ENCODE measurements around the gene GSK3A. TPM values are rescaled to one million over a fixed set of nuclear protein-coding genes. Genes with fewer than 3 reads are reported as not detected.

The GSK3A gene
- total RNA-seq, 1 donor from 2014 or later: 45.5 TPM

DNA sequence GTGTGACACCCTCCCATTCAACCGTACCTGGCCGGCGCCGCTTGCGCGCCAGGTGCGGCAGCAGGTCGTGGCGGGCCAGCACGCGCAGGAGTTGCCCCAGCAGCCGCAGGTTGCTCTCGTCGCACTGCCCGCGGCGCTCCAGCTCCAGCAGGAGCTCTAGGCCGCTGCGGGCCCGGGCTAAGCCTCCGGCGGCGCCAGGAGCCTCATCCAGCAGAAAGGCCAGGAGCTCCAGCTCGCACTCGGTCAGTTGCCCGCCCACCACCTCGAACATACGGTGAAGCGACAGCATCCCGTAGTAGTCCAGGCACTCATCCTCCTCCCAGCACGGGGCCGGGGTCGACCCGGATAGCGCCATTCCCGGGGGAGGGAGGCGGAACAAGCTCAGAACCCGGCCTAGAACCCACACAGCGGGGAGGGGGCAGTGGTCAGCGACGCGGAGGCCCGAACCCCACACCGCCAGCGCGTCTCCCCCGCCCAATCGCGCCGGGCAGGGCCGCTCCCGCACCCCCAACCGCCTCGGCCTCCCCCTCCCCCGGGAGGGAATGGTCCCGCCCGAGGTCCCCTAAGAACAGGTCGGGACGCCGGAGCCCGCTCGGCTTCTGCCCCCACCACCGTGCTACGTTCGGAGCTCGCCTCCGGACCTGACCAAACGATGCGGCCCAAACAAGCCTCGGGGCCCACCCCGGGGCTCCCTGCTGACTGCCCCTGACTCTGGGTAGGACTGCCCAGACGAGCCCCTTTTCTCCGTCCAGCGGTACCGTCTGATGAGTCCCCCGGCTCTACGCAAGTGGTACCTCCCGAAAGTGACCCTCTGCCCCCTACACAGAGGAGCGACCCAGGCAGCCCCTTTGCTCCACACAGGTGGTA lies 25.5 kb downstream of the GSK3A start:
- peaks cover 11% of the 10 kb centered on the region for H3K36me3 Mint-ChIP-seq
- peaks cover 1% of the 10 kb centered on the region for H3K27me3 Mint-ChIP-seq (ENCODE audit: low read depth)
- H3K4me1 Mint-ChIP-seq: peaks cover 35% of the 10 kb centered on the region
- no peaks in the 10 kb centered on the region for H3K9me3 Mint-ChIP-seq
- TF ChIP-seq, protein P1, sequence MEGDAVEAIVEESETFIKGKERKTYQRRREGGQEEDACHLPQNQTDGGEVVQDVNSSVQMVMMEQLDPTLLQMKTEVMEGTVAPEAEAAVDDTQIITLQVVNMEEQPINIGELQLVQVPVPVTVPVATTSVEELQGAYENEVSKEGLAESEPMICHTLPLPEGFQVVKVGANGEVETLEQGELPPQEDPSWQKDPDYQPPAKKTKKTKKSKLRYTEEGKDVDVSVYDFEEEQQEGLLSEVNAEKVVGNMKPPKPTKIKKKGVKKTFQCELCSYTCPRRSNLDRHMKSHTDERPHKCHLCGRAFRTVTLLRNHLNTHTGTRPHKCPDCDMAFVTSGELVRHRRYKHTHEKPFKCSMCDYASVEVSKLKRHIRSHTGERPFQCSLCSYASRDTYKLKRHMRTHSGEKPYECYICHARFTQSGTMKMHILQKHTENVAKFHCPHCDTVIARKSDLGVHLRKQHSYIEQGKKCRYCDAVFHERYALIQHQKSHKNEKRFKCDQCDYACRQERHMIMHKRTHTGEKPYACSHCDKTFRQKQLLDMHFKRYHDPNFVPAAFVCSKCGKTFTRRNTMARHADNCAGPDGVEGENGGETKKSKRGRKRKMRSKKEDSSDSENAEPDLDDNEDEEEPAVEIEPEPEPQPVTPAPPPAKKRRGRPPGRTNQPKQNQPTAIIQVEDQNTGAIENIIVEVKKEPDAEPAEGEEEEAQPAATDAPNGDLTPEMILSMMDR (IDR thresholded peaks at IDR 0.05; ENCODE audit: unreplicated experiment): no peak
- peak overlapping the region; percentile 96 for H3K27ac Mint-ChIP-seq
- DNase-seq (ENCODE audit: low spot score in 2 of 2, unreplicated experiment in 2 of 2): peak in 1 of 2 experiments; percentile 63
- peak overlapping the region; percentile 95 for H3K4me3 Mint-ChIP-seq

DNA sequence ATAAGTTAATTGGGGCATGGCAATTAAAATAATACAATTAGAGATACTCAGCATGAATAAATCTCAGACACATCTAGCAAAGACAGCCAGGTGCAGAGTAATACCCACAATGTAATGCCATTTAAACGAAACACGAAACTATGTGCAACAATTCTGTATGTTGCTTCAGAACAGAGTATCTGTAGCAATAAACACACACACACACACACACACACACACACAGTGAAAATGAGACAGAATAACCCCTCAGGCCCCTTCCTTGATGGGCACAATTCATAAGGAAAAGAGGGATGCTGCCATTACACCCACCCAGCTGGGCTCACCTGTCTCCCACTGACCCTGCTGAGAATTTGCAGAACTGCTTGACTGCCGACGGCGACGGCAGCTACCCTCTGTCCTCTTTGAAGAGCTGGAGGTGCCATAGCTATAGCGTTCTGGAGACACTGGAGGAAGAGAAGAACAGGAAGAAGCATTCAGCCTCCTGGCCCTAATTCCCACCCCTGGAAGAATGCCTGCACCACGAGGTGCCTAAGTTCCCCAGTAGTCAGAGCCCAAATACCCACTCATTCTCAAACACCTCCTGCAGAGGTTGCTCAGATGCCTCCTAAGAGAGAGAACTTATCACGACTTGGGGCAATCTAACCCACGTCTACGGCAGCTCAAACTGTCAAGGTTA lies 27.5 kb downstream of the GSK3A start:
- TF ChIP-seq, protein P1 (IDR thresholded peaks at IDR 0.05; ENCODE audit: unreplicated experiment): no peak
- H3K27ac Mint-ChIP-seq: no peak overlapping the region

DNA sequence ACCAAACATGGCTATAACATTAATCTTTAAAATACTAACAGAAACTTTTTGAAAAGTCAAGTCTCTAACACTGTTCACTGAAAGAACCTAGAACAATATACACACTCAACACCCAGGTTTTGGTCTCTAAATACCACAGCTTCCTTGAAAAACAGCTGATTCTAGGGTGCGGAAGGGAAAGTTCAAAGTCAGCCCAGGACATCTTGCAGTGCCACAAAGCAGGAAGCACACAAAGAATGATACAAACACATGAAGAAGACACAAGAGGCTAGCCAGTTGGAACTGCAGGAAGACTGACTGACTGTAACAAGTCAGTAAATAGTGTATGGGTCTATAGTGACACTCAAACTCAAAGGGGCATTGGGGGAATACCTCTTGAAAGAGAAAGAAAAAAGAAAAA lies 29.5 kb downstream of the GSK3A start:
- peaks cover 23% of the 10 kb centered on the region for H3K36me3 Mint-ChIP-seq
- H3K27ac Mint-ChIP-seq: no peak overlapping the region
- no peak overlapping the region for H3K4me3 Mint-ChIP-seq
- no peaks in the 10 kb centered on the region for H3K9me3 Mint-ChIP-seq
- peaks cover 11% of the 10 kb centered on the region for H3K4me1 Mint-ChIP-seq
- TF ChIP-seq, protein P1 (IDR thresholded peaks at IDR 0.05; ENCODE audit: unreplicated experiment): no peak
- DNase-seq (ENCODE audit: low spot score in 2 of 2, unreplicated experiment in 2 of 2): no peak
- peaks cover 1% of the 10 kb centered on the region for H3K27me3 Mint-ChIP-seq (ENCODE audit: low read depth)

More for the DNA sequence above, 27.5 kb downstream of the GSK3A start:
- Mint-ChIP-seq H3K4me3 (peak overlapping the region; percentile 17), H3K4me1 (peaks cover 24% of the 10 kb centered on the region), H3K9me3 (no peaks in the 10 kb centered on the region), H3K36me3 (peaks cover 13% of the 10 kb centered on the region), H3K27me3 (ENCODE audit: low read depth) (peaks cover 1% of the 10 kb centered on the region)
- DNase-seq (ENCODE audit: low spot score in 2 of 2, unreplicated experiment in 2 of 2): no peak

DNA sequence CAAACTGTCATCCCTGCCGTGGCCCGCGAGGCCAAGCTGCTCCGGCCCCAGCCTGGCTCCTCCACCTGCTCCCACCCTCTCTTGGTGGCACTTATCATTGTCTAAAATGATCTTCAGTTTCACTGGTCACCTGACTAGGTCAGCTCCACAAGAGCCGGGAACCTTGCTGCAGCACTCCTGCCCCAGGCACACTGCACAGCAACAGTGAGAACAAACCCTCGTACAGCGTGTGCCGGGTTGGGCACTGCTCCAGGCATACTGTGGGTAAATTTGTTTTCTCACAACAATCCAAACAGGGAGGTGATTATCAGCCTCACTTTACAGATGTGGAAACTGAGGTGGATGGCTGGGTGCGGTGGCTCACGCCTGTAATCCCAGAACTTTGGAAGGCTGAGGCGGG lies 33.8 kb downstream of the GSK3A start:
- Mint-ChIP-seq H3K27me3 (ENCODE audit: low read depth) (no peaks in the 10 kb centered on the region), H3K9me3 (no peaks in the 10 kb centered on the region), H3K4me1 (no peaks in the 10 kb centered on the region), H3K36me3 (peaks cover 33% of the 10 kb centered on the region), H3K4me3 (no peak overlapping the region), H3K27ac (no peak overlapping the region)
- no peak for DNase-seq (ENCODE audit: low spot score in 2 of 2, unreplicated experiment in 2 of 2)
- TF ChIP-seq, protein P1 (IDR thresholded peaks at IDR 0.05; ENCODE audit: unreplicated experiment): no peak

DNA sequence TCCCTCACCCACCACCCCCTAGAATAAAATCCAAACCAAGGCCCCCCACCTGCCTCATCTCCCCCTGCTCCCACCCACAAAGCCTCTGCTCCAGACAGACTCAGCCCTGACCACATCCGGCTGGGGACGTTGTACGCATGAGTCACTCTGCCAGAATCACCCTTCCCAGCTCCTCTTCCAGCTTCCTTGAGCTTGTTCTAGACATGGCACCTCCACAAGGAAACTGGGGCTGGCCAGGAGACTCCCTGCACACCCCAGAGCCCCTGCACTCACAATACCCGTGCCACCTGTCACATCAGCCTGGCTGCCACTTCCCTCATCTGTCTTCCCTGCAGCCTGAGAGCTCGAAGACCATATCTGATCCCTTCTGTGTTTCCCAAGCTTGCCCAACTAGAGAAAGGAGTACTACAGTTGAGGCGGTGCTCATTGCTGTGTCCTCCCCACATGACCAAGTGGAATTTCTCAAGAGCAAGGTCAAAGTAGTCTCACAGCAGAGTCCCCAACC lies 34.6 kb downstream of the GSK3A start:
- no peaks in the 10 kb centered on the region for H3K27me3 Mint-ChIP-seq (ENCODE audit: low read depth)
- no peak overlapping the region for H3K4me3 Mint-ChIP-seq
- no peaks in the 10 kb centered on the region for H3K4me1 Mint-ChIP-seq
- peaks cover 31% of the 10 kb centered on the region for H3K36me3 Mint-ChIP-seq
- no peaks in the 10 kb centered on the region for H3K9me3 Mint-ChIP-seq
- H3K27ac Mint-ChIP-seq: no peak overlapping the region
- TF ChIP-seq, protein P1 (IDR thresholded peaks at IDR 0.05; ENCODE audit: unreplicated experiment): no peak
- no peak for DNase-seq (ENCODE audit: low spot score in 2 of 2, unreplicated experiment in 2 of 2)

Measured in mesothelial cell of epicardium (in vitro differentiated cells).